KMS-11 (cell line): Measurements from ENCODE around the gene SORCS2.

Experiments used
- H2AFZ ChIP-seq: fragments of 200-600 bp; sonication (generic); 2 replicates; pipeline ENCODE4 v1.6.1; 2016; ENCODE audit warnings: antibody characterized with exemption, mixed run types, low read depth
- H3K27ac ChIP-seq: fragments of 200-600 bp; sonication (generic); 2 replicates; pipeline ENCODE4 v1.6.1; 2016; ENCODE audit warnings: mild to moderate bottlenecking, mixed run types
- H3K27me3 ChIP-seq: fragments of 200-600 bp; sonication (generic); 2 replicates; pipeline ENCODE4 v1.6.1; 2017; ENCODE audit warnings: mild to moderate bottlenecking, low read depth, mixed run types, moderate library complexity; ENCODE audit not compliant: insufficient read depth
- H3K36me3 ChIP-seq: fragments of 200-600 bp; sonication (generic); 2 replicates; pipeline ENCODE4 v1.6.1; 2017; ENCODE audit warnings: mild to moderate bottlenecking, mixed run types; ENCODE audit not compliant: insufficient read depth
- H3K4me1 ChIP-seq: fragments of 200-600 bp; sonication (generic); 2 replicates; pipeline ENCODE4 v1.6.1; 2016; ENCODE audit warnings: mild to moderate bottlenecking, low read depth, mixed run types; ENCODE audit not compliant: poor library complexity, severe bottlenecking
- H3K4me2 ChIP-seq: fragments of 200-600 bp; sonication (generic); 2 replicates; pipeline ENCODE4 v1.7.0; 2016; ENCODE audit warnings: mild to moderate bottlenecking, mixed run types
- H3K4me3 ChIP-seq: fragments of 200-600 bp; sonication (generic); IDR thresholded peaks from 2 replicates; pipeline ENCODE4 v1.6.1; 2017; ENCODE audit warnings: low read depth, low read length, mixed read lengths; ENCODE audit not compliant: insufficient read depth
- H3K79me2 ChIP-seq: fragments of 200-600 bp; sonication (generic); 2 replicates; pipeline ENCODE4 v1.6.1; 2016; ENCODE audit warnings: low read depth, mixed run types; ENCODE audit not compliant: insufficient read depth
- H3K9ac ChIP-seq: fragments of 200-600 bp; sonication (generic); 2 replicates; pipeline ENCODE4 v1.6.1; 2016; ENCODE audit warnings: mild to moderate bottlenecking, mixed run types
- H4K20me1 ChIP-seq: fragments of 200-600 bp; sonication (generic); 2 replicates; pipeline ENCODE4 v1.6.1; 2016; ENCODE audit warnings: mild to moderate bottlenecking, mixed run types; ENCODE audit not compliant: insufficient read depth
- TF ChIP-seq, protein P1 (sequence below): fragments of 200-600 bp; sonication (generic); conservative IDR thresholded peaks from 2 replicates; pipeline ENCODE4 v1.6.1; 2017; ENCODE audit warnings: low read depth, mild to moderate bottlenecking, antibody characterized with exemption, low read length, moderate library complexity, mixed read lengths

The SORCS2 gene

DNA sequence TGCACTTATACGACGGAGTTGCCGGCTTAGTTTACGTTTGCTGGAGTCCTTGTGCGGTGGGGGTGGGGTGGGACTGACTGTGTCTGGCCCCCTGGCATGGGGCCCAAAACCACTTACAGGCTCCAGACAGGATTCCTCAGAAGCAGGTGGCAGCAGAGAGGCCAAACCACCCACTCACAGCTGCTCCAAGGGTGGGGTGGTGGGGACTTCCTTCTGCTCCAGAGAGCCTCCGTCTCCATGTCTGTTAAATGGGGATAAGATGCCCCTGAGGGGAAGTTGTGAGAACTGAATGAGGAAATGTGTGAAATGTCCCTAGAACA, 205.7 kb downstream of the SORCS2 start:
- no peak overlapping the region for H3K4me2 ChIP-seq
- no peaks in the 10 kb centered on the region for H3K79me2 ChIP-seq
- H3K4me3 ChIP-seq: no peak overlapping the region
- no peak overlapping the region for H3K9ac ChIP-seq
- H3K4me1 ChIP-seq: no peaks in the 10 kb centered on the region
- TF ChIP-seq, protein P1, sequence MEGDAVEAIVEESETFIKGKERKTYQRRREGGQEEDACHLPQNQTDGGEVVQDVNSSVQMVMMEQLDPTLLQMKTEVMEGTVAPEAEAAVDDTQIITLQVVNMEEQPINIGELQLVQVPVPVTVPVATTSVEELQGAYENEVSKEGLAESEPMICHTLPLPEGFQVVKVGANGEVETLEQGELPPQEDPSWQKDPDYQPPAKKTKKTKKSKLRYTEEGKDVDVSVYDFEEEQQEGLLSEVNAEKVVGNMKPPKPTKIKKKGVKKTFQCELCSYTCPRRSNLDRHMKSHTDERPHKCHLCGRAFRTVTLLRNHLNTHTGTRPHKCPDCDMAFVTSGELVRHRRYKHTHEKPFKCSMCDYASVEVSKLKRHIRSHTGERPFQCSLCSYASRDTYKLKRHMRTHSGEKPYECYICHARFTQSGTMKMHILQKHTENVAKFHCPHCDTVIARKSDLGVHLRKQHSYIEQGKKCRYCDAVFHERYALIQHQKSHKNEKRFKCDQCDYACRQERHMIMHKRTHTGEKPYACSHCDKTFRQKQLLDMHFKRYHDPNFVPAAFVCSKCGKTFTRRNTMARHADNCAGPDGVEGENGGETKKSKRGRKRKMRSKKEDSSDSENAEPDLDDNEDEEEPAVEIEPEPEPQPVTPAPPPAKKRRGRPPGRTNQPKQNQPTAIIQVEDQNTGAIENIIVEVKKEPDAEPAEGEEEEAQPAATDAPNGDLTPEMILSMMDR: no peak
- no peaks in the 10 kb centered on the region for H3K27me3 ChIP-seq
- H4K20me1 ChIP-seq: no peaks in the 10 kb centered on the region
- no peak overlapping the region for H3K27ac ChIP-seq
- H2AFZ ChIP-seq: no peak overlapping the region
- H3K36me3 ChIP-seq: no peaks in the 10 kb centered on the region

DNA sequence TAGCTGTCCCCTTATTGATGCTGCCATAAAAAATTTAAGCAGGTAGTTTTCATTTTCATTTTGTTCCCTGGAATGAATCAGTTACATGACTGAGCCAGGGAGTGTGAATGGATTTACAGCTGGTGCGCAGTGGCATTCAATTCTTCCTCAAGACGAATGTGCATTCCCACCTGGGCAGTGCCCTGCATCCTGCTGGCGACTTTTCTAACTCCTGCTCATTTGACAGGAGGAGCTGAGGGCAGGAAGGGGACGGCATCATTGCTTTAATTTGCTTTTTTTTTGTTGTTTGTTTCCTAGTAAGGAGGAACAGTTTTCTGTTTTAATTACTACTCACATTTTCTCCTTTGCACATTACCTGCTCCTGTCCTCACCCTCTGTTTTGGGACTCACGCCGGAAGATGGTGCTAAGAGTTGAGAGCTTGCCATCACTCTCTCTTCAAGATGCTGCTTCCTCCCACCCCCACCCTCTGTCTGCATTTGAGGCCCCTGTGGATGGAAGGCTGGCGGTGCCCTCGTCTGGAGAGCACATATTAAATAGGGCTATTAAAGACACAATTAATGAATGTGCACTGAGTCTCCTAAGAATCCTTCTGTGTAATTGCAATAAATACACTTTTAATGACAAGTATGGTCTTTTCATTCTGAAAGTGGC, 206.6 kb downstream of the SORCS2 start:
- Histone ChIP-seq H3K36me3 (no peaks in the 10 kb centered on the region), H4K20me1 (no peaks in the 10 kb centered on the region), H3K27me3 (no peaks in the 10 kb centered on the region), H2AFZ (no peak overlapping the region), H3K9ac (no peak overlapping the region), H3K27ac (no peak overlapping the region), H3K4me1 (no peaks in the 10 kb centered on the region), H3K79me2 (no peaks in the 10 kb centered on the region), H3K4me3 (no peak overlapping the region), H3K4me2 (no peak overlapping the region)
- TF ChIP-seq, protein P1: no peak

DNA sequence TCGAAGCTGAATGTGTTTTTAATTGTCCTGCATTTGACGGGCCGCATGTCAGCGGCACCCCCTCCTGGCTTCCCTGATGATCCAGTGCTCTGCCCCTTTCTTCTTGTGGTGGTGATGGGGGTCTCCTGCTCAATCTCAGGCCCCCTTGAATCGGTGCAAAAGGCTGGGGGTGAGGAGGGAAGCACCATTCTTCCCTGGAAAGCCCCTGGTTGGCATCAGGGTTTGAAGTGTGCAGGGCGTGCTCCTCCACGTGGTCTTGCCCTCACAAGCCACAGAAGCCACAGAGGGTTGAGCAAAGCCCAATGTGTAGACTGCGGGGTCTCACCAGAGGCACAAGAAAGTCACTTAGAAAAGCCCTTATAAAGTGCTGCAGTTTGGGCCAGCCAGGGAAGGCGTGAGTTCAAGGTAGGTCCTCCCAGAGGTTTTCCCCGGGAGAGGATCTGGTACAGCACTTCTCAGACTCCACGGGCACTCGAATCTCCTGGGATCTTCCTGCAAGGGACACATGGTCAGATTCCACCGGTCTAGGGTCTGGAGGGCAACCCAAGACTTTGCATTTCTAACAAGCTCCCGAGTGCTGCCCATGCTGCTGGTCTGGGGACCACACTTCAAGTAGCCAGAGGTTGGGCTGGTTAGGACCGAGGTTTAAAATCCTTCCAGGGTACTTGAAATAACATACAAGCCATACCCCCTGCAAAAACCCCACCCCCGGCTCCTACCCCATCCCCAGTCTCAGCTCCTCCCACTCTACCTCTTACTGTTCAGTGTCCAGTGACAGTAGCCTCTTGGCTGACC, 207.3 kb downstream of the SORCS2 start:
- Histone ChIP-seq H3K79me2 (no peaks in the 10 kb centered on the region), H3K36me3 (no peaks in the 10 kb centered on the region), H3K27ac (no peak overlapping the region), H3K4me2 (no peak overlapping the region), H3K4me1 (no peaks in the 10 kb centered on the region), H3K4me3 (no peak overlapping the region), H4K20me1 (no peaks in the 10 kb centered on the region), H3K9ac (no peak overlapping the region), H2AFZ (no peak overlapping the region), H3K27me3 (no peaks in the 10 kb centered on the region)
- TF ChIP-seq, protein P1: no peak

DNA sequence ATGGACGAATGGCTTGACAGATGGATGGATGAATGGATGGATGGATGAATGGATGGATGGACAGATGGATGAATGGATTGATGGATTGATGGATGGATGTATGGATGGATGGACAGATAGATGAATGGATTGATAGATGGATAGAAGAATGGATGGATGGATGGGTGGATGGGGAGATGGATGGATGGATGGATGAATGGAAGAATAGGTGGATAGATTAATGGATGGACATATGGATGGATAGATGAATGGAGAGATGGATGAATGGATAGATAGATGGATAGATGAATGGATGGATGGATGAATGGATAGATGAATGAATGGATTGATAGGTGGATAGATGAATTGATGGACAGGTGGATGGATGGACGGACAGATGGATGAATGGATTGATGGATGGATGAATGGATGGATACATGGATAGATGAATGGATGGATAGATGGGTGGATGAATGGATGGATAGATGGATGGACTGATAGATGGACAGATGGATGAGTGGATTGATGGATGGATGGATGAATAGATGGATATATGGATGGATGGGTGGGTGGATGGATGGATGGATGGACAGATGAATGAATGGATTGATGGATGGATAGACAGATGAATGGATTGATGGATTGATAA, 208.4 kb downstream of the SORCS2 start:
- no peak overlapping the region for H2AFZ ChIP-seq
- H3K36me3 ChIP-seq: no peaks in the 10 kb centered on the region
- no peaks in the 10 kb centered on the region for H3K4me1 ChIP-seq
- no peak overlapping the region for H3K4me2 ChIP-seq
- no peak overlapping the region for H3K9ac ChIP-seq
- no peak overlapping the region for H3K27ac ChIP-seq
- H3K4me3 ChIP-seq: no peak overlapping the region
- no peaks in the 10 kb centered on the region for H4K20me1 ChIP-seq
- no peaks in the 10 kb centered on the region for H3K79me2 ChIP-seq
- TF ChIP-seq, protein P1: no peak
- no peaks in the 10 kb centered on the region for H3K27me3 ChIP-seq
